ENCODE results near the gene BEAN1. TPM values are rescaled to one million over a fixed set of nuclear protein-coding genes. Genes with fewer than 3 reads are reported as not detected.

Gene BEAN1
- total and polyA plus RNA-seq, 9 of the 15 experiments (the other 6 are each of a cell fraction or from before 2014, with no cell fraction given) = not detected

DNA sequence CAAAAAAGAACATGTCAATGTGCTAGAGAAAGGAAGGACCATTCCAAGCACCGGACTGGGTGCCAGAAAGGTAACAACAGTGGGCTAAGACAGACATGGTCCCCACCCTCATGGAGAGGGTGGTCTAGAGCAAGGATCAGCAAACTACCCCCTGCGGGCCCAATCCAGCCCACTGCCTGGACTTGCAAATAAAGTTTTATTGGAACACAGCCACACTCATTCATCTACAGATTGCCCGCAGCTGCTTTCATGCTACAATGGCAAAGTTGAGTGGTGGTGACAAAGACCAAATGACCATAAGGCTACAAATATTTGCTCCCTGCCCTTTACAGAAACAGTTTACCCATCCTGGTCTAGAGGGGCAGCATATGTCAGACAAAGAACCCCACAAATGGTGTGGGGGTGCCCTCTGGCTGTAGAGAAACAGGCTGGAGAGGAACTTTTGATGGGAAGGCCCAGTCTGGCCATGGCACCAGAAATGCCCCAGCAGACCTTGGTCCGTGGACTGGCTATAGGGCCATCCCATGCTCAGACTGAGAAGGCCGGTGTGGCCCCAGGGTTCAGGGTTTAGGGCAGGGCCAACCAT is 45.4 kb upstream of the BEAN1 start (continued):
- TF ChIP-seq, protein P1, sequence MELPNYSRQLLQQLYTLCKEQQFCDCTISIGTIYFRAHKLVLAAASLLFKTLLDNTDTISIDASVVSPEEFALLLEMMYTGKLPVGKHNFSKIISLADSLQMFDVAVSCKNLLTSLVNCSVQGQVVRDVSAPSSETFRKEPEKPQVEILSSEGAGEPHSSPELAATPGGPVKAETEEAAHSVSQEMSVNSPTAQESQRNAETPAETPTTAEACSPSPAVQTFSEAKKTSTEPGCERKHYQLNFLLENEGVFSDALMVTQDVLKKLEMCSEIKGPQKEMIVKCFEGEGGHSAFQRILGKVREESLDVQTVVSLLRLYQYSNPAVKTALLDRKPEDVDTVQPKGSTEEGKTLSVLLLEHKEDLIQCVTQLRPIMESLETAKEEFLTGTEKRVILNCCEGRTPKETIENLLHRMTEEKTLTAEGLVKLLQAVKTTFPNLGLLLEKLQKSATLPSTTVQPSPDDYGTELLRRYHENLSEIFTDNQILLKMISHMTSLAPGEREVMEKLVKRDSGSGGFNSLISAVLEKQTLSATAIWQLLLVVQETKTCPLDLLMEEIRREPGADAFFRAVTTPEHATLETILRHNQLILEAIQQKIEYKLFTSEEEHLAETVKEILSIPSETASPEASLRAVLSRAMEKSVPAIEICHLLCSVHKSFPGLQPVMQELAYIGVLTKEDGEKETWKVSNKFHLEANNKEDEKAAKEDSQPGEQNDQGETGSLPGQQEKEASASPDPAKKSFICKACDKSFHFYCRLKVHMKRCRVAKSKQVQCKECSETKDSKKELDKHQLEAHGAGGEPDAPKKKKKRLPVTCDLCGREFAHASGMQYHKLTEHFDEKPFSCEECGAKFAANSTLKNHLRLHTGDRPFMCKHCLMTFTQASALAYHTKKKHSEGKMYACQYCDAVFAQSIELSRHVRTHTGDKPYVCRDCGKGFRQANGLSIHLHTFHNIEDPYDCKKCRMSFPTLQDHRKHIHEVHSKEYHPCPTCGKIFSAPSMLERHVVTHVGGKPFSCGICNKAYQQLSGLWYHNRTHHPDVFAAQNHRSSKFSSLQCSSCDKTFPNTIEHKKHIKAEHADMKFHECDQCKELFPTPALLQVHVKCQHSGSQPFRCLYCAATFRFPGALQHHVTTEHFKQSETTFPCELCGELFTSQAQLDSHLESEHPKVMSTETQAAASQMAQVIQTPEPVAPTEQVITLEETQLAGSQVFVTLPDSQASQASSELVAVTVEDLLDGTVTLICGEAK (IDR thresholded peaks at IDR 0.05) = peak; percentile 84
- TF ChIP-seq, protein P1 (CRISPR knock-in tag; IDR thresholded peaks at IDR 0.05) = 0 out of 2 replicates have a peak, but pooled peaks have one; percentile 52

Measured in K562 (cell line).